Tibial nerve (tissue), 4 donors: ENCODE results near the gene ADGRG7. TPM values are rescaled to one million over a fixed set of nuclear protein-coding genes. Genes with fewer than 3 reads are reported as not detected.
"Not testable (repeated sequence)": the region's sequence is repeated elsewhere in the genome, so short reads cannot be mapped to it uniquely, and the experiment has no call there.

Experiments
- DNase-seq, 2 donors: peaks; one replicate each; pipeline ENCODE4 v3.0.0-alpha.2; 2019; ENCODE audit warnings: low spot score in 2 of 2
- H3K27ac ChIP-seq, 4 donors: fragments of 200-600 bp; sonication (generic) in 3 of 4; one replicate each; pipeline ENCODE4 v1.5.1; 2017 to 2019; ENCODE audit warnings: mild to moderate bottlenecking in 1 of 4
- H3K27me3 ChIP-seq, 2 donors: fragments of 200-600 bp; sonication (generic) in 1 of 2; one replicate each; pipeline versions ENCODE4 v1.5.1 to v1.6.0; 2017 to 2019
- H3K36me3 ChIP-seq, 3 donors: fragments of 200-600 bp; sonication (generic); one replicate each; pipeline ENCODE4 v1.5.1; 2018 to 2019
- H3K4me1 ChIP-seq, 4 donors: fragments of 200-600 bp; sonication (generic) in 3 of 4; one replicate each; pipeline ENCODE4 v1.5.1; 2017 to 2019
- H3K4me3 ChIP-seq, 4 donors: fragments of 200-600 bp; sonication (generic) in 3 of 4; one replicate each; pipeline ENCODE4 v1.5.1; 2017 to 2019; ENCODE audit warnings: mild to moderate bottlenecking in 1 of 4, moderate library complexity in 1 of 4
- H3K9me3 ChIP-seq, 4 donors: fragments of 200-600 bp; sonication (generic) in 3 of 4; one replicate each; pipeline ENCODE4 v1.5.1; 2017 to 2019
- EP300 ChIP-seq, 2 donors: sonication (generic); formaldehyde crosslinking; IDR thresholded peaks; one replicate each; pipeline ENCODE4 v1.6.1; 2017; ENCODE audit warnings: antibody characterized with exemption in 2 of 2, mild to moderate bottlenecking in 1 of 2
- POLR2A ChIP-seq, 2 donors: fragments of 450-650 bp; IDR thresholded peaks; one replicate each; pipeline ENCODE4 v1.6.1; 2017; ENCODE audit warnings: antibody characterized with exemption in 2 of 2, mild to moderate bottlenecking in 2 of 2, moderate library complexity in 2 of 2
- WGBS, 2 donors: methylation state at CpG; one replicate each; pipeline ENCODE4 v1.1.5; 2018; 5-methylcytosine and 5-hydroxymethylcytosine counted together
- total RNA-seq, 4 donors: library from RNA; depleted of rRNA; stranded (reverse); fragments of >200 nt; gene quantifications; one replicate each; pipeline ENCODE4 v1.1.0, GENCODE V29; 2016
- TF ChIP-seq, protein P1 (sequence below), 5 experiments: fragments of 200-600 bp in 3 of 5; fragments of 450-650 bp in 2 of 5; sonication (generic) in 3 of 5; IDR thresholded peaks; one replicate each; pipeline ENCODE4 v1.5.1; 2016 to 2019; ENCODE audit warnings: antibody characterized with exemption in 5 of 5, mild to moderate bottlenecking in 3 of 5, moderate library complexity in 2 of 5

Gene ADGRG7
- total RNA-seq, 4 donors from 2014 or later: 0.42 TPM; not detected in 3

DNA sequence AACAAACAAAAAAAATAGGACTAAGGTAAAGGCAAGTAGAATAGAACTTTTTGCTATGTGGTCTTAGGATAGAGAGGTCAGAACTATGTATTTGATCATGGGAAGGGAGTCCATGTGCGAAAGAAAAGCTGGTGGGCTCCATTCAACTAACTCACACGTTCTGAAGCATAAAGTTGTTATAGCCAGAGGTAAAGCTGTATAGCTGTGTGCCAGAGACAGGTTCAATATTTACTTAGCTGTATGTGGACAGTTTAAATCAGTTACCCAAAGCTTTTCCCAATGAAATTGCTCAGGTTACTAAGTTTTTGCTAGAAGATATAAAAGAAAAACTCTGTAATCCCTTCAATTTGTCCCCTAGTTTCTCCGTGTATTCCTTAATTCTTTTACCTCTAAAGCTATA lies 37.8 kb downstream of the ADGRG7 start:
- H3K4me1 ChIP-seq: peaks cover 0 to 18% (median 3%) of the 10 kb centered on the region in 4 donors
- DNase-seq: no peak
- TF ChIP-seq, protein P1, sequence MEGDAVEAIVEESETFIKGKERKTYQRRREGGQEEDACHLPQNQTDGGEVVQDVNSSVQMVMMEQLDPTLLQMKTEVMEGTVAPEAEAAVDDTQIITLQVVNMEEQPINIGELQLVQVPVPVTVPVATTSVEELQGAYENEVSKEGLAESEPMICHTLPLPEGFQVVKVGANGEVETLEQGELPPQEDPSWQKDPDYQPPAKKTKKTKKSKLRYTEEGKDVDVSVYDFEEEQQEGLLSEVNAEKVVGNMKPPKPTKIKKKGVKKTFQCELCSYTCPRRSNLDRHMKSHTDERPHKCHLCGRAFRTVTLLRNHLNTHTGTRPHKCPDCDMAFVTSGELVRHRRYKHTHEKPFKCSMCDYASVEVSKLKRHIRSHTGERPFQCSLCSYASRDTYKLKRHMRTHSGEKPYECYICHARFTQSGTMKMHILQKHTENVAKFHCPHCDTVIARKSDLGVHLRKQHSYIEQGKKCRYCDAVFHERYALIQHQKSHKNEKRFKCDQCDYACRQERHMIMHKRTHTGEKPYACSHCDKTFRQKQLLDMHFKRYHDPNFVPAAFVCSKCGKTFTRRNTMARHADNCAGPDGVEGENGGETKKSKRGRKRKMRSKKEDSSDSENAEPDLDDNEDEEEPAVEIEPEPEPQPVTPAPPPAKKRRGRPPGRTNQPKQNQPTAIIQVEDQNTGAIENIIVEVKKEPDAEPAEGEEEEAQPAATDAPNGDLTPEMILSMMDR (IDR thresholded peaks at IDR 0.05): no peak
- no peak for TF ChIP-seq POLR2A (IDR thresholded peaks at IDR 0.05)
- TF ChIP-seq EP300 (IDR thresholded peaks at IDR 0.05): no peak

DNA sequence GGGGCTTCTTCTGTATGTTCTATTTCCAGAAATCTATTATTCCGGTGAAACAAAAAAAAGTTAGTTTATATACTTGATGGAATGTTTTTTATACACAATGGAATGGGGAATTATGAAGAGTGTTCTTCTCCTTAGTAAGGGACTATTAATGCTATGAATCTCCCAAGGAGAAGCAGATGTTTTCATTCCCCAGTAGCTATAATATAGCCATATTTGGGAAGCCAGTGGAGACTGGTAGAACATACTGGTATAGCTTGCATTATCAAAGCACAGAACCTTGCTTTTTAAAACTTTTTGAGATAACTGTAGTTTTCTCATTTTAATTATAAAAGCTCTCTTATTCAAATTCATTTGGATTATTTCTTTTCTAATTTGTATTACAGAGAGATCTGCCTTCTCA lies 38.3 kb downstream of the ADGRG7 start:
- Histone ChIP-seq H3K9me3 (no peaks in the 10 kb centered on the region), H3K27ac (no peak overlapping the region), H3K4me3 (no peak overlapping the region), H3K27me3 (no peaks in the 10 kb centered on the region), H3K36me3 (no peaks in the 10 kb centered on the region), H3K4me1 (peaks cover 0 to 20% (median 3%) of the 10 kb centered on the region in 4 donors)
- WGBS, 2 donors: 37 to 40% methylated on average over 1 of the region's 1 CpG
- no peak for DNase-seq
- TF ChIP-seq, protein P1 (IDR thresholded peaks at IDR 0.05): no peak
- TF ChIP-seq POLR2A (IDR thresholded peaks at IDR 0.05) (no peak), EP300 (IDR thresholded peaks at IDR 0.05) (no peak)

More for the DNA sequence above, 37.8 kb downstream of the ADGRG7 start:
- Histone ChIP-seq H3K27ac (no peak overlapping the region), H3K36me3 (no peaks in the 10 kb centered on the region), H3K9me3 (no peaks in the 10 kb centered on the region), H3K4me3 (no peak overlapping the region), H3K27me3 (no peaks in the 10 kb centered on the region)
- WGBS, 2 donors: 66 to 72% methylated on average over 3 of the region's 3 CpGs

- Histone ChIP-seq H3K4me1 (peaks cover 0 to 20% (median 3%) of the 10 kb centered on the region in 4 donors), H3K9me3 (no peaks in the 10 kb centered on the region), H3K4me3 (no peak overlapping the region), H3K27ac (peak overlapping the region in 2 of 4 donors; percentile 72 to 80), H3K36me3 (no peaks in the 10 kb centered on the region), H3K27me3 (no peaks in the 10 kb centered on the region)
- 14 to 15% methylated on average over 4 of the region's 4 CpGs for whole genome bisulfite sequencing, 2 donors
- TF ChIP-seq, protein P1 (IDR thresholded peaks at IDR 0.05): no peak
- peak in 1 of 2 donors; percentile 23 for TF ChIP-seq EP300 (IDR thresholded peaks at IDR 0.05)
- TF ChIP-seq POLR2A (IDR thresholded peaks at IDR 0.05): no peak
- DNase-seq: peak in 1 of 2 donors; percentile 15
These were observed 41.5 kb downstream of the ADGRG7 start for GRCh38 chr3:100650651-100651619.

DNA sequence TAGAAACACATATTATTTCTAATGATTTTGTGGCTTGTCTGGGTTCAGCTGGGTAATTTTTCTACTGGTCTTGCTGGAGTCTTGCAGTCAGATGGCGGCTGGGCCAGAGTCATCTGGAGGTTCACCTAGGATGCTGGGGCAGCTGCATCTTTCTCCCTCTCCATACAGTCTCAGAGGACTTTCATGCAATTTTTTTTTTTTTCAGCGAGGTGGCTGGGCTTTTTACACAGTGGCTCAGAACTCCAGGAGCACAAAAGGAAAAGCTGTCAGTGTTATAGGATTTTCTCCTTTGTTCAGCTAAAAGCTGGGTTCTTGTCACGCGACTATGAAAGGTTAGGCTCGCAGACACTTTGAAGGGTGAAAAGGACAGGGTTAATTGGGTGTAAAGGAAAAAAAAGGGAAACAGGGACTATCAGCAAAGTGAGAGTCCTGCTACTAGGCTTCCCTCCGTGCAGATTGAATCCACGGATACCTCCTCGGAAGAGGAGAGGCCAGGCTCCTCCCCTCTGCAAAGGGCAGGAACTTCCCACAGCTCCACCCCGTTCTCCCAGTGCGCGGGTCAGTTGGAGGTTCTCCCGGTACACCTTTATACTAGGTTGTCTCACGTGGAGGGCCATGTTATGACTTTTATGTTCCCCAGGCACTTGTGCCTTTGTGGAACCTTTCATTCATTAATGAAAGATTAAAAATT lies 44.3 kb downstream of the ADGRG7 start:
- Histone ChIP-seq H3K4me3 (no peak overlapping the region), H3K36me3 (no peaks in the 10 kb centered on the region), H3K4me1 (peaks cover 0 to 20% (median 3%) of the 10 kb centered on the region in 4 donors), H3K27me3 (no peaks in the 10 kb centered on the region), H3K27ac (no peak overlapping the region), H3K9me3 (no peaks in the 10 kb centered on the region)
- no peak for TF ChIP-seq EP300 (IDR thresholded peaks at IDR 0.05)
- WGBS, 2 donors: 79 to 83% methylated on average over 13 of the region's 13 CpGs
- DNase-seq: no peak

- Histone ChIP-seq H3K36me3 (no peaks in the 10 kb centered on the region), H3K4me3 (no peak overlapping the region), H3K9me3 (no peaks in the 10 kb centered on the region), H3K27ac (no peak overlapping the region), H3K4me1 (peaks cover 0 to 4% (median 0%) of the 10 kb centered on the region in 4 donors), H3K27me3 (no peaks in the 10 kb centered on the region)
- 63 to 72% methylated on average over 2 of the region's 2 CpGs for WGBS, 2 donors
- DNase-seq: no peak
- TF ChIP-seq POLR2A (IDR thresholded peaks at IDR 0.05) (no peak), EP300 (IDR thresholded peaks at IDR 0.05) (no peak)
- TF ChIP-seq, protein P1 (IDR thresholded peaks at IDR 0.05): no peak
These were observed 47.5 kb downstream of the ADGRG7 start for GRCh38 chr3:100656945-100657344.

DNA sequence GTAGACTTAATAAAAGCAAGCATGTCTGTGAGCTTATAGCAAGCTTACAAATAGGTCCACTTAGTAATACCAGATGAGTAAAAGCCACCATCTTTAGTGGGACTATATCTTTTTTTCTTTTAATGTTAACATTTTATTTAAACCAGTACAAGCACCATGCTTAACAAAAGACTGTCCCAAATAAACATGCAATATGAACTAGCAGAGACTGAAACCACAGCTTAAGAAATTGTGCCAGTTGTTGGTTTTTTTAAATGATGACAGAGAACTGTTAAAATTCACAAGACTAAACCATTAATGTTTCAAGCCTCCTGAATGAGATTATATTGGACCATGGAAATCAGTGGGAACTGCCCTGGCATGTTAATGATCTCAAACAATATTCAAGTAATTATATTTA lies 51.9 kb downstream of the ADGRG7 start:
- H3K9me3 ChIP-seq, H3K36me3 ChIP-seq, H3K27ac ChIP-seq, DNase-seq, H3K4me1 ChIP-seq, H3K27me3 ChIP-seq, H3K4me3 ChIP-seq: not testable (repeated sequence)
